SKM-1 (cell line): ENCODE results near the gene IGFN1.
"Not testable (repeated sequence)": the region's sequence is repeated elsewhere in the genome, so short reads cannot be mapped to it uniquely, and the experiment has no call there.

Experiments used
- DNase-seq: peaks from one replicate; lab custom pipeline; 2025; ENCODE audit not compliant: unreplicated experiment; lab: John Stamatoyannopoulos, UW

IGFN1 gene

DNA sequence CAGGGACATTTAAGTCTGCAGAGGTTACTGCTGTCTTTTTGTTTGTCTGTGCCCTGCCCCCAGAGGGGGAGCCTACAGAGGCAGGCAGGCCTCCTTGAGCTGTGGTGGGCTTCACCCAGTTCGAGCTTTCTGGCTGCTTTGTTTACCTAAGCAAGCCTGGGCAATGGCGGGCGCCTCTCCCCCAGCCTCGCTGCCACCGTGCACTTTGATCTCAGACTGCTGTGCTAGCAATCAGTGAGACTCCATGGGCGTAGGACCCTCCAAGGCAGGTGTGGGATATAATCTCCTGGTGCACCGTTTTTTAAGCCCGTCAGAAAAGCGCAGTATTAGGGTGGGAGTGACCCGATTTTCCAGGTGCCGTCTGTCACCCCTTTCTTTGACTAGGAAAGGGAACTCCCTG is 49.0 kb downstream of the IGFN1 start:
- not testable (repeated sequence) for DNase-seq

DNA sequence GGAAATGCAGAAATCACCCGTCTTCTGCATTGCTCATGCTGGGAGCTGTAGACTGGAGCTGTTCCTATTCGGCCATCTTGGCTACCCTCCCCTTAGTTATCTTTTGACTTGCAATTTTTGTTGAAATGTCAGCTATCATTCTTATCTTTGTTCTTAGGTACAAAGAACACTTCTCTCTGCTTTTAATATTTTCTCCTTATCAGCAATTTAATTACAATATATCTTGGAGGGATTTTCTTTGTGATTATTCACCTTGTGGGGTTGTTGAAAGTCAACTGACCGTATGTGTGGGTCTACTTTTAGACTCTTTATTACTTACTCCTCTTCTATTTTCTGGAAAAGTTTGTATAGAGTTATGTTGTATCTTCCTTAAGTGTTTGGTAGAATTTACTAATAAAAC is 49.5 kb downstream of the IGFN1 start:
- no peak for DNase-seq

GRCh38 chr1:201241736-201242135 is 51.1 kb downstream of the IGFN1 start:
- DNase-seq = no peak

GRCh38 chr1:201245082-201245481 is 54.5 kb downstream of the IGFN1 start:
- DNase-seq = no peak

DNA sequence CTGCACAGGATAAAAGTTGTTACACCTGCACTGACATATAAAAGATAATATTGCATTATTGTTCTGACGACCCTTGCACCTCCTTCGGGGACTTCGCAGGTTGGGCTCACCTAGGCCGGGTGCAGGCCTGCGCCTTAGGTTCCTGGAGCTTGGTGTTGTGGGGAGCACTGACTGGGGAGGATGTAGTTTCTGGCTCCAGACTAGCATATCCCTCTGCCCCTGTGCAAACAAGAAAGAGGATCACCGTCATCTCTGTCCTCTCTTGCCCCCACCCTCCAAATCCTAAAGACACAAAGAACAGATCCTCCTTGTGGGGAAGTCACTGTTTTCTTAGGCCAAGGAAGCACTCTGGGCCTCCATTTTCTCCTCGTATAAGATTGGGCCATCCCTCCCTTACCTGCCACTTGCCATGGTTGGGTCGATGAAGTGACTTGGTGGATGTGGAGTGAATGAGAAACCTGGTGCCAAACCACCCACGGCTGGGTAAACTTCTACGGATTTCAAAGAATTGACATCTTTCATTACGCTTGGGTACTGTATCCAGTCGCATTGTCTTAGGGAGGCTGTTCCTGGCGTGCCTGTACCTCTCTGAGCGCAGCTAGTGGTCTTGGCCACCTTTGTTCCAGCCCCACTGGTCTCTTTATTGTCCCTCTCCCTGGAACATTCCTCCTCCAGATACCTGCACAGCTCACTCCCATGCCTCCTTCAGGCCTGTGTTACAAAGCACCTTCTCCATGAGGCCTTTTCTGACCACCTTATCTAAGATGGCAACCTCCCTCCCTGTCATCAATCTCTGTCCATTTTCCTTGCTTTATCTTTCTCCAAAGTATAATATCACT is 58.3 kb downstream of the IGFN1 start:
- DNase-seq = no peak

GRCh38 chr1:201250326-201251011 is 59.8 kb downstream of the IGFN1 start:
- no peak for DNase-seq

DNA sequence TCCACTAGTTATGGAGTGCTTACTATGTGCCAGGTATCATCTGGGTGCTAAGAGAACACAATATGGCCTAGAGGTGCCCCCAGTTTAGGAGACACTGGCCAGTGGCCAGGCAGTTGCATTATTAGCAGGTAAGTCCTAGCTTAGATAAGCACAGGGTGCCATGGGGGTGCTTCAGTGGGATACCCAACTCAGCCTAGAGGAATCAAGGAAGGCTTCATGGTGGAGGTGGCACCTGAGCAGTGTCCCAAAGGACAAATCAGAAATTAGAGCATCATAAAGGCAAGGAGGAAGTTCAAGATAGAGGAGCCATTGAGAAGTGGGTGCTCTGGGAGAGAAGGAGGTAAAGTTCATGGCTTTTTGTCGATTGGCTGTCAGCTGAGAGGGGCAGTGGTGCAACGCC is 60.8 kb downstream of the IGFN1 start:
- no peak for DNase-seq

GRCh38 chr1:201251851-201252430 is 61.3 kb downstream of the IGFN1 start:
- DNase-seq = no peak

- DNase-seq = no peak
Observed at GRCh38 chr1:201252944-201253371, 62.3 kb downstream of the IGFN1 start.

GRCh38 chr1:201253411-201253810 is 62.8 kb downstream of the IGFN1 start:
- no peak for DNase-seq

- DNase-seq = no peak
Observed at GRCh38 chr1:201253906-201254624, 63.4 kb downstream of the IGFN1 start.

- DNase-seq = peak; percentile 20
Observed at GRCh38 chr1:201254625-201255478, 64.2 kb downstream of the IGFN1 start.

GRCh38 chr1:201255479-201256362 is 65.1 kb downstream of the IGFN1 start:
- no peak for DNase-seq

DNA sequence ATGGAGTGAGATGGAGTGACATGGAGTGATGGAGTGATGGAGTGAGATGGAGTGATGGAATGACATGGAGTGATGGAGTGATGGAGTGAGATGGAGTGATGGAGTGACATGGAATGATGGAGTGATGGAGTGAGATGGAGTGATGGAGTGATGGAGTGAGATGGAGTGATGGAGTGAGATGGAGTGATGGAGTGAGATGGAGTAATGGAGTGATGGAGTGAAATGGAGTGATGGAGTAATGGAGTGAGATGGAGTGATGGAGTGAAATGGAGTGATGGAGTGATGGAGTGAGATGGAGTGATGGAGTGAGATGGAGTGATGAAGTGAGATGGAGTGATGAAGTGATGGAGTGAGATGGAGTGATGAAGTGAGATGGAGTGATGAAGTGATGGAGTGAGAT is 67.5 kb downstream of the IGFN1 start:
- not testable (repeated sequence) for DNase-seq

DNA sequence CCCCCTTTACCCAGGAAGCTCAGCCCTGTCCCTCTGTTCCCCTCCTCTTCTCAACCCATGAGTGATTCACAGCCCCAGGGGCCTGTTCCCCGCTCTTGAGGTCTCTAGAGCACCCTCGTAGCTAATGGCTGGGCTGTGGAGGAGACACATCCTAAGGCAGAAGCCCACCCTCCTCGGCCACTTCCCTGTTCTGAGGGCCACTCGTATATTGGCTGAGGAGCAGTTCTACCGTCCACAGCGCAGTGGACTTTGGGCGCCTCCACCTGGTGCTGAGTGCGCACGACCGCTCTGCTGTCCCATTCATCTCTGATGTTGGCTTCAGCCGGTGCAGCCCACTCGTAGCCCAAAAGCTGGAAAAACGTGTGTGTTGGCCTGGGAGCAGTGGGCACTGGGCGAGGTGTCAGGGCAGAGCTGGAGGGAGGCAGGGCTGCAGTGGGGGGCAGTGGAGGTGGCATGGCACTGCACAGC is 68.2 kb downstream of the IGFN1 start:
- DNase-seq = no peak

DNA sequence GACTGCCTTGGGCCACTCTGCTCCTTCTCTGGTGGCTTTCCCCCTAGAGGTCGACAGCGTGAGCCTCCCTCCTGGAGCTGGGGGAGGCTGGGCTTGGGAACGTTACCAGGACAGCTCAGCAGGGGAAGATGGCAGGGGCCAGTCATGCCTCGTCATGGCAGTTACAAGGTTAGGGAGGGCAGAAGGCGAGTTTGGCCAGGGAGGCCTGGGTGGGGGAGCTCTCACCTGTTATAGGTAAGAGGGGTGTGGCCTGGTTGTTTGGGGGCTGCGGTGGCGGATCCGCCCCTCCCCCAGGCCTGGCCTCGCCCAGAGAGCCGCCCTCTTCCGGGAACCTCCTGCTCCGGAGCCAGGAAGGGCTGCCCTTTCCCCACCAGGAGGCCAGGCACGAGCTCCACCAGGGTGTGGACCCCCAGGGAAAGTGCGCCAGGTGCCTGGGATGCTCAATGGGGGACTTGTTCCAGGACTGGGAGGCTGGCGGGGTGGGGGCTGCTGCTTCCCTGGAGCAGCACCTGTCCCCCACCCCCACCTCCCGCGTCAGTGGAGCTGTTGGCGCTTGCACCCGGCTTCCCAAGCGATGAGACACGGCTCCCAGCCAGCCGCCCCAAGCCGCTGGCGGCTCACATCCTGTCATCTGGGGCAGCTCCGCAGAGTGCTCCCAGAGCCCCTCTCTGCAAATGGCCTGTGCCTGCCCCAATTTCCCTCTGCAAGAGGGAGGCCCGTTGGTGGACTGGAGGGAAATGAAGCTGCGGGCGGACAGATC is 69.0 kb downstream of the IGFN1 start:
- DNase-seq = no peak

DNA sequence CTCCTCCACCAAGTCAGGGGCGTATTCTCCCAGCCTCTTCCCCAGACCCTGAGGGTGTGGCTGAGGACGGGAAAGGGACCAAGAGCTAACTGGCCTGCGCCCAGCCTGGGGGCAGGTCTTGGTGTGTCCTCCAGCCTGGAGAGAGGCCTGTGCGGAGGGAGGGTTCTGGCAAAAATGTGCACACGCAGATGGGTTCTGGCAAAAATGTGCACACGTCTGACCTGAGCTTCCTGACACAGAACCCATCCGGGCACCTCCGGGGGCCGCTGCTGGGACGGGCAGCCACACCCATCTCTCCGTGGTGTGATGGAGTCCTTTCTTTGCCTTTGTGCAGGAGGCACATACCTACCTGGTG is 69.6 kb downstream of the IGFN1 start:
- DNase-seq = no peak

GRCh38 chr1:201260648-201261311 is 70.2 kb downstream of the IGFN1 start:
- DNase-seq = no peak
